KOPT-K1 (cell line): ENCODE data around the gene TIMM23.
"Not testable (repeated sequence)": the region's sequence is repeated elsewhere in the genome, so short reads cannot be mapped to it uniquely, and the experiment has no call there.

Experiments
- H3K27ac ChIP-seq: fragments of 200-600 bp; sonication (generic); 2 replicates; pipeline ENCODE4 v1.5.1; 2016; ENCODE audit warnings: antibody characterized with exemption, mild to moderate bottlenecking, low read depth, low read length; ENCODE audit not compliant: poor library complexity, severe bottlenecking
- H3K36me3 ChIP-seq: fragments of 200-600 bp; sonication (generic); 2 replicates; pipeline ENCODE4 v1.5.1; 2017; ENCODE audit warnings: antibody characterized with exemption, mild to moderate bottlenecking, low read length, moderate library complexity; ENCODE audit not compliant: insufficient read depth
- H3K9me3 ChIP-seq: fragments of 200-600 bp; sonication (generic); 2 replicates; pipeline ENCODE4 v1.5.1; 2017; ENCODE audit warnings: antibody characterized with exemption, low read length, mild to moderate bottlenecking; ENCODE audit not compliant: insufficient read depth, poor library complexity, severe bottlenecking

The TIMM23 gene

GRCh38 chr10:45974041-45974440, 1.8 kb downstream of the TIMM23 start:
- not testable (repeated sequence) for H3K27ac ChIP-seq, H3K9me3 ChIP-seq
- peaks cover 19% of the 10 kb centered on the region for H3K36me3 ChIP-seq

- H3K36me3 ChIP-seq, result peaks cover 37% of the 10 kb centered on the region
- H3K9me3 ChIP-seq, H3K27ac ChIP-seq: not testable (repeated sequence)
Measured at GRCh38 chr10:45978554-45978953, 6.3 kb downstream of the TIMM23 start.

- not testable (repeated sequence) for H3K9me3 ChIP-seq, H3K27ac ChIP-seq
- H3K36me3 ChIP-seq, result peaks cover 53% of the 10 kb centered on the region
Measured at GRCh38 chr10:45981367-45981766, 9.1 kb downstream of the TIMM23 start.

DNA sequence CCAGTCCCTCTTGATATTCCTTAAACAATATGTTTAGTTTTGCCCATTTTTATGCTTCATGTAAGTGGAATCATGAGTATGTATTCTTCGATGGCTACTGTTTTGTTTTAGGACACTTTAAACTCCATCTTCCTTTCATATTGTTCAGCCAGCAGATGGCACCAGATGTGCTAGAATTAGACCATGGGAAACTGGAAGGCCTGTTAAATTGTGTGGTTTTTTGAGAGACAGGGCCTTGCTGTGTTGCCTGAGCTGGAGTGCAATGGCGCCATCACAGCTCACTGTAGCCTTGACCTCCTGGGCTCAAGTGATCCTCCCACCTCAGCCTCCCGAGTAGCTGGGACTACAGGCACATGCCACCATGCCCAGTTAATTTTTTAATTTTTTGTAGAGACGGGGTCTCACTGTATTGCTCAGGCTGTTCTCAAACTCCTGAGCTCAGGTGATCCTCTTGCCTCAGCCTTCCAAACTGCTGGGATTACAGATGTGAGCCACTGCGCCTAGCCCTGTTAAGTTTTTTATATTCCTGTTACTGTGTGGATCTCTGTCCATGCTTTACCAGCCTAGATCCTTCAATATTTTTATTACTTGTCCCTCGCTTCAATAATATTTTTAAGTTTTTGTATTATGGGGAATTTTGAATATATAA, 11.4 kb downstream of the TIMM23 start:
- H3K9me3 ChIP-seq, result not testable (repeated sequence)
- peaks cover 63% of the 10 kb centered on the region for H3K36me3 ChIP-seq

GRCh38 chr10:45984473-45984872, 12.2 kb downstream of the TIMM23 start:
- not testable (repeated sequence) for H3K27ac ChIP-seq, H3K9me3 ChIP-seq
- H3K36me3 ChIP-seq, result peaks cover 65% of the 10 kb centered on the region

More for the DNA sequence above, 11.4 kb downstream of the TIMM23 start:
- not testable (repeated sequence) for H3K27ac ChIP-seq

DNA sequence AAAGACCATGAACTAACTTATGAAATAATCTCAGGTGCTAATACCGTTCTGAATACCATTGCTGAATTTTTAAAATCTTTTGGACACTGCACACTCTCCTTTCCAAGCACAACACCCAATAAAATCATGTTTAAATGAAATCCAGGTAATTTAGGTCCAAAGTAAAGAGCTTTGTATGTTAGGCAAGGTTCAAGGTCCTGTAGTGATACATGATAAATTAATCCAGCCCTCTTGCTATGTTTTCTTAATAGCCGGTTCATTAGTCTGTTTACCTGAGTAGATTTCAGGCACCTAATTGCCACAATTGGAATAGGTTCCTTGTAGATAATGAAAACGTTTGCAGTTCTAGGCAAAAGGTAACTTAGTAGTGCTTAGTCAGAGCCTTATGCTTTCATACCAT, 13.3 kb downstream of the TIMM23 start:
- H3K9me3 ChIP-seq, H3K27ac ChIP-seq: not testable (repeated sequence)
- peaks cover 71% of the 10 kb centered on the region for H3K36me3 ChIP-seq

- H3K36me3 ChIP-seq, result peaks cover 75% of the 10 kb centered on the region
- no peak overlapping the region for H3K27ac ChIP-seq
- H3K9me3 ChIP-seq, result peaks cover 18% of the 10 kb centered on the region
Measured at GRCh38 chr10:45997557-45997956, 25.3 kb downstream of the TIMM23 start.

GRCh38 chr10:45997994-45998763, 25.9 kb downstream of the TIMM23 start:
- Histone ChIP-seq H3K36me3 (peaks cover 76% of the 10 kb centered on the region), H3K27ac (no peak overlapping the region), H3K9me3 (peaks cover 18% of the 10 kb centered on the region)

GRCh38 chr10:45999955-46000354, 27.7 kb downstream of the TIMM23 start:
- not testable (repeated sequence) for H3K27ac ChIP-seq
- Histone ChIP-seq H3K9me3 (peaks cover 18% of the 10 kb centered on the region), H3K36me3 (peaks cover 85% of the 10 kb centered on the region)

DNA sequence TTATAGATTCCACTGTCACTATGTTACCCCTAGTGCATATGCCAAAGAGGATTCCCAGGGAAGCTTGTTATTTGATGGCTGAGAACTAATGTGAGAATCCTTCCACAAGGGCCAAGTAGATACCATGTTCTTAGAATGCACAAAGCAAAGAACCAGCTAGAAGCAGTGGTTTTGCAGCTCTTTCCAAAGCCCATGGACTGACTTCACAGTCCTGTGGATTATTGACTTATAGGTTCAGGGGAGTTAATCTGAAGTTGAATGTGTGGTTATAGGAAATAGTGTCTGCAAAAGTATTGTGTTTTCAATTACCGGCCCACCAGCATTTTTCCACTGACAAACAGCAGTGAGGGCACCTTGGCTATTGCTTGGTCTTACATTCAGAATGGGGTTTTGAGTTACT, 28.2 kb downstream of the TIMM23 start:
- peaks cover 18% of the 10 kb centered on the region for H3K9me3 ChIP-seq
- peaks cover 90% of the 10 kb centered on the region for H3K36me3 ChIP-seq
- H3K27ac ChIP-seq, result no peak overlapping the region

GRCh38 chr10:46001187-46001756, 29.0 kb downstream of the TIMM23 start:
- peaks cover 18% of the 10 kb centered on the region for H3K9me3 ChIP-seq
- H3K27ac ChIP-seq, result no peak overlapping the region
- H3K36me3 ChIP-seq, result peaks cover 98% of the 10 kb centered on the region

- H3K27ac ChIP-seq, result not testable (repeated sequence)
- Histone ChIP-seq H3K9me3 (peaks cover 18% of the 10 kb centered on the region), H3K36me3 (peaks cover 100% of the 10 kb centered on the region)
Measured at GRCh38 chr10:46002189-46002687, 29.9 kb downstream of the TIMM23 start.

DNA sequence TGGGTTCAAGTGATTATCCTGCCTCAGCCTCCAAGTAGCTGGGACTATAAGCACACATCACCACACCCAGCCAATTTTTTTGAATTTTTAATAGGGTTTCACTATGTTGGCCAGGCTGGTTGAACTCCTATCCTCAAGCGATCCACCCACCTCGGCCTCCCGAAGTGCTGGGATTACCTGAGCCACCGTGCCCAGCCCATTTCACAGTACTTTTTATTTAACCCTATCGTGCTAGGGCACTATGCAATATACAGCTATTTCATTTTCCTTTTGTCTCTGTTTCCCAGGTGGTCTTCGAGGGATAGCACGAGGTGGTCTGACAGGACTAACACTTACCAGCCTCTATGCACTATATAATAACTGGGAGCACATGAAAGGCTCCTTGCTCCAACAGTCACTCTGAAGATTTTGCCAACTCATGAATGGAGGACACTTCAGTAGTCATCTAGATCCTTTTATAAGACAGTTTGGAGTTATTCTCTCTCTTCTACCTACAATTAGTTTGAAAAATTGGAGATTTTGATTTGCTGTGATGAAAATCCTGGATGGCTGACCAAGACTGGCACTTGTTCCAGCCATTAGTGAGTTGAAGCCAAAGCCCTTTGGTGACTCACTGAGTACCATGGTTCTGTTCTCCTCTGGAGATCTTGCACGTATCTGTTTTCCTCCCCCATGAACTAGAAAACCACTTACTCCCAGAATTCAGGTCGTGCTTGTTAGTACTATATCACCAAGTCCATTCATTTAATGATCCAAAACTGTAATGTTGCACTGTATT, 30.8 kb downstream of the TIMM23 start:
- H3K9me3 ChIP-seq, result peaks cover 15% of the 10 kb centered on the region
- H3K27ac ChIP-seq, result no peak overlapping the region
- H3K36me3 ChIP-seq, result peaks cover 100% of the 10 kb centered on the region

- H3K27ac ChIP-seq, result no peak overlapping the region
- H3K36me3 ChIP-seq, result peaks cover 100% of the 10 kb centered on the region
- no peaks in the 10 kb centered on the region for H3K9me3 ChIP-seq
Measured at GRCh38 chr10:46004963-46005362, 32.7 kb downstream of the TIMM23 start.

DNA sequence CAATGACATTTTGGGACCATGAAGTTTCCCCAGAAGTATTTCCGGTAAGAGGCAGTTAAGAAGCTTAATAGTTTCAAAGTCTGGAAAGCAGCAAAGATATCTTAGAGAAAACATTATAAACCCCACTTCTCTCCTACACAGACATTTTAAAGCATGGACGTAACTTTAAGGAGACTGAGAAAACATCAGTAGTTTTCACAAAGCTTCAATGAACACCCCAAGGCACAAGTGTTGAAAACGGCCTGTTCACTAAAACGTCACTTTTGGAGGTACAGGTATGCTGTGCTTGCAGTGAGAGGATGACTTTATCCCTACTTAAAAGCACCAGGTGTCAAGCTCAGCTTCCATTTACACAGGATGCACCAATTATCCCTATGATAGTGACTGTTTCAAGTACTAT, 33.1 kb downstream of the TIMM23 start:
- H3K27ac ChIP-seq, result no peak overlapping the region
- peaks cover 100% of the 10 kb centered on the region for H3K36me3 ChIP-seq
- H3K9me3 ChIP-seq, result no peaks in the 10 kb centered on the region
